GM23248 (cell line): ENCODE results near the gene PAN2. TPM values are rescaled to one million over a fixed set of nuclear protein-coding genes. Genes with fewer than 3 reads are reported as not detected.
"Not testable (repeated sequence)": the region's sequence is repeated elsewhere in the genome, so short reads cannot be mapped to it uniquely, and the experiment has no call there.

Experiments used
- DNase-seq: peaks from one replicate; pipeline ENCODE4 v3.0.0-alpha.2; 2015
- H2AFZ ChIP-seq: fragments of 200-600 bp; sonication (generic); 2 replicates; pipeline ENCODE4 v1.6.1; 2016; ENCODE audit warnings: antibody characterized with exemption
- H3F3A ChIP-seq: fragments of 200-600 bp; sonication (generic); 2 replicates; pipeline ENCODE4 v1.6.1; 2016; ENCODE audit warnings: mild to moderate bottlenecking, antibody characterized with exemption, mixed run types; ENCODE audit not compliant: insufficient read depth
- H3K27ac ChIP-seq: fragments of 200-600 bp; sonication (generic); 2 replicates; pipeline ENCODE4 v1.5.1; 2016; ENCODE audit warnings: mild to moderate bottlenecking
- H3K27me3 ChIP-seq: fragments of 200-600 bp; sonication (generic); replicated peaks from 2 replicates; pipeline ENCODE4 v1.6.1; 2016; ENCODE audit warnings: mild to moderate bottlenecking; ENCODE audit not compliant: insufficient read depth
- H3K36me3 ChIP-seq: fragments of 200-600 bp; sonication (generic); 2 replicates; pipeline ENCODE4 v1.6.1; 2016; ENCODE audit warnings: low read depth, mild to moderate bottlenecking
- H3K4me1 ChIP-seq: fragments of 200-600 bp; sonication (generic); 2 replicates; pipeline ENCODE4 v1.6.1; 2016; ENCODE audit warnings: mild to moderate bottlenecking; ENCODE audit not compliant: insufficient read depth
- H3K4me2 ChIP-seq: fragments of 200-600 bp; sonication (generic); one replicate; pipeline ENCODE4 v1.6.1; 2016; ENCODE audit warnings: mild to moderate bottlenecking; ENCODE audit not compliant: unreplicated experiment
- H3K4me3 ChIP-seq: fragments of 200-600 bp; sonication (generic); 2 replicates; pipeline ENCODE4 v1.5.1; 2016; ENCODE audit warnings: mild to moderate bottlenecking
- H3K79me2 ChIP-seq: fragments of 200-600 bp; sonication (generic); 2 replicates; pipeline ENCODE4 v1.6.1; 2016; ENCODE audit warnings: mild to moderate bottlenecking; ENCODE audit not compliant: insufficient read depth
- H3K9ac ChIP-seq: fragments of 200-600 bp; sonication (generic); 2 replicates; pipeline ENCODE4 v1.6.1; 2016; ENCODE audit warnings: mild to moderate bottlenecking
- H3K9me2 ChIP-seq: fragments of 200-600 bp; sonication (generic); 2 replicates; pipeline ENCODE4 v1.6.1; 2016; ENCODE audit warnings: mixed run types, mild to moderate bottlenecking, moderate library complexity; ENCODE audit not compliant: insufficient read depth
- H3K9me3 ChIP-seq: fragments of 200-600 bp; sonication (generic); one replicate; pipeline ENCODE4 v1.6.1; 2017; ENCODE audit warnings: low read depth
- H4K20me1 ChIP-seq: fragments of 200-600 bp; sonication (generic); 2 replicates; pipeline ENCODE4 v1.6.0; 2016; ENCODE audit not compliant: insufficient read depth
- EZH2 ChIP-seq: fragments of 200-600 bp; sonication (generic); IDR thresholded peaks from 2 replicates; pipeline ENCODE4 v1.6.1; 2018; ENCODE audit warnings: antibody characterized with exemption, mild to moderate bottlenecking; ENCODE audit not compliant: insufficient read depth, poor library complexity, severe bottlenecking
- EZH2phosphoT487 ChIP-seq: fragments of 200-600 bp; sonication (generic); IDR thresholded peaks from 2 replicates; pipeline ENCODE4 v1.6.1; 2018; ENCODE audit warnings: antibody characterized with exemption, moderate library complexity, mild to moderate bottlenecking, low read depth; ENCODE audit not compliant: insufficient read depth
- WGBS, 2 experiments: methylation state at CpG; one replicate each; pipeline ENCODE4 v1.1.6; 2015 to 2017; ENCODE audit warnings: low lambda C conversion rate in 2 of 2, low coverage in 1 of 2; ENCODE audit errors: missing lambda C conversion rate in 2 of 2; 5-methylcytosine and 5-hydroxymethylcytosine counted together
- in situ Hi-C: fragments of 300-500 bp; cut with MboI; formaldehyde crosslinking; loops from 2 replicates; pipeline ENCODE4 v1.15.0; 2020
- polyA plus RNA-seq: library from polyadenylated mRNA; unstranded; fragments of >200 nt; fragmentation: Nextera tagmentation; extraction: Ambion mirVana; gene quantifications from 2 replicates; pipeline ENCODE4 v1.2.1, GENCODE V29; 2016
- total RNA-seq: library from RNA; depleted of rRNA; stranded (reverse); fragments of >200 nt; shearing (Covaris generic); gene quantifications from 2 replicates; pipeline ENCODE4 v1.2.3, GENCODE V29; 2014

Gene PAN2
- total and polyA plus RNA-seq, 2 experiments from 2014 or later = 9.1 to 20.2 TPM

DNA sequence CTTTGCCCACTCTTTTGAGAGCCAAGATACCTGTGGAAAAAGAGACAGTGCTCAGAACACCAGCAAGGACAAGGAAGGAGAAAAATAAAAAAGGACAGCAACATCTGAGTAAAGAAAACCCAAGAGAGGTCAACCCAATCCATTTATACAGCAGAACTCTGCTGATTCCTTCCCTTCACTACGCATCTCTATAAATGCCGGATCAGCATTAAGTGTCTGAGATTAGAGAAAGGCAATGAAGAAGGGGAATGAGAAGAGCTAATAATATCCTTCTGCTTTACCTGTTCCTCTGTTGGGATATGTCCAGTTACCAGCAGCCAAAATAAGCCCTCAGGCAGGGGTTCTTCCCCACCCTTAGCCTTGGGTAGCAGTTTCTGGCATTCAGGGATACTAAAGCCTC lies 51.2 kb downstream of the PAN2 start:
- no peaks in the 10 kb centered on the region for H3K9me3 ChIP-seq
- 99 to 100% methylated on average over 2 of the region's 2 CpGs for WGBS, 2 experiments
- no peak overlapping the region for H3K4me2 ChIP-seq
- no peak overlapping the region for H3K27ac ChIP-seq
- H3K4me3 ChIP-seq = no peak overlapping the region
- H3K36me3 ChIP-seq = peaks cover 58% of the 10 kb centered on the region
- H3K79me2 ChIP-seq = peaks cover 15% of the 10 kb centered on the region
- H3K9ac ChIP-seq = no peak overlapping the region
- H3F3A ChIP-seq = no peaks in the 10 kb centered on the region
- H4K20me1 ChIP-seq = no peaks in the 10 kb centered on the region
- in situ Hi-C loops = no loop called here
- no peaks in the 10 kb centered on the region for H3K27me3 ChIP-seq
- DNase-seq = no peak
- no peaks in the 10 kb centered on the region for H3K4me1 ChIP-seq
- no peak overlapping the region for H2AFZ ChIP-seq
- H3K9me2 ChIP-seq = no peaks in the 10 kb centered on the region
- no peak for TF ChIP-seq EZH2phosphoT487
- TF ChIP-seq EZH2 = no peak

DNA sequence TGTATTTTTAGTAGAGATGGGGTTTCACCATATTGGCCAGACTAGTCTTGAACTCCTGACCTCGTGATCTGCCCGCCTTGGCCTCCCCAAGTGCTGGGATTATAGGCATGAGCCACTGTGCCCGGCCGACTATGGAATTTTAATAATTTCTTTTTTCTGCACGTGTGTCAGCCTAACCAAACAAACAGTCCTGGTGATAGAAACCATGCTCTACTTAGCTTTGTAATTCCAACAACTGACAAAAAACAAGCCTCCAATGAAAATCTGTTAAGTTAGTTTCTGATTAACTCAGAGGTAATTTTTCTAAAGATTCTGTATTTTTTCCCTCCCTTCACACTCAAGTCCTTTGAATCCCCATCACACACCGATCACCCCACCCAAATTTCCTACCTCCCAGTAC lies 51.8 kb downstream of the PAN2 start:
- no peaks in the 10 kb centered on the region for H3K9me3 ChIP-seq
- H3K27me3 ChIP-seq = no peaks in the 10 kb centered on the region
- H3F3A ChIP-seq = no peaks in the 10 kb centered on the region
- H3K4me3 ChIP-seq = no peak overlapping the region
- no peak overlapping the region for H3K9ac ChIP-seq
- WGBS, 2 experiments = 88 to 89% methylated on average over 6 of the region's 6 CpGs
- no peak overlapping the region for H3K4me2 ChIP-seq
- no peaks in the 10 kb centered on the region for H3K4me1 ChIP-seq
- in situ Hi-C loops = no loop called here
- DNase-seq = no peak
- peaks cover 60% of the 10 kb centered on the region for H3K36me3 ChIP-seq
- no peaks in the 10 kb centered on the region for H4K20me1 ChIP-seq
- H3K27ac ChIP-seq = no peak overlapping the region
- H3K9me2 ChIP-seq = no peaks in the 10 kb centered on the region
- TF ChIP-seq EZH2 (no peak), EZH2phosphoT487 (no peak)
- peaks cover 11% of the 10 kb centered on the region; the same call in 1 of the 2 replicates for H3K79me2 ChIP-seq
- no peak overlapping the region for H2AFZ ChIP-seq

GRCh38 chr12:56280849-56281248 lies 53.0 kb downstream of the PAN2 start:
- TF ChIP-seq EZH2phosphoT487 = no peak
- no peak for TF ChIP-seq EZH2
- H3K27me3 ChIP-seq = no peaks in the 10 kb centered on the region
- no peaks in the 10 kb centered on the region for H4K20me1 ChIP-seq
- in situ Hi-C loops = no loop called here
- H3K4me3 ChIP-seq = no peak overlapping the region
- no peak overlapping the region for H3K9ac ChIP-seq
- peaks cover 67% of the 10 kb centered on the region for H3K36me3 ChIP-seq
- H3F3A ChIP-seq = no peaks in the 10 kb centered on the region
- no peaks in the 10 kb centered on the region for H3K9me3 ChIP-seq
- no peak for DNase-seq
- H3K4me1 ChIP-seq = no peaks in the 10 kb centered on the region
- H3K27ac ChIP-seq = no peak overlapping the region
- H2AFZ ChIP-seq = no peak overlapping the region
- H3K4me2 ChIP-seq = no peak overlapping the region
- 0 out of 2 replicates have a peak, but pooled peaks cover 5% of the 10 kb centered on the region for H3K79me2 ChIP-seq
- no peaks in the 10 kb centered on the region for H3K9me2 ChIP-seq

GRCh38 chr12:56278905-56279304 lies 54.9 kb downstream of the PAN2 start:
- H3K9me2 ChIP-seq = no peaks in the 10 kb centered on the region
- no peak for DNase-seq
- H3K4me3 ChIP-seq = no peak overlapping the region
- no peak overlapping the region for H3K27ac ChIP-seq
- no peaks in the 10 kb centered on the region for H4K20me1 ChIP-seq
- no peaks in the 10 kb centered on the region for H3K4me1 ChIP-seq
- no peak for TF ChIP-seq EZH2
- TF ChIP-seq EZH2phosphoT487 = no peak
- WGBS, 2 experiments = 90 to 92% methylated on average over 3 of the region's 3 CpGs
- no peak overlapping the region for H3K4me2 ChIP-seq
- in situ Hi-C loops = no loop called here
- no peak overlapping the region for H3K9ac ChIP-seq
- H3F3A ChIP-seq = no peaks in the 10 kb centered on the region
- peaks cover 68% of the 10 kb centered on the region for H3K36me3 ChIP-seq
- H3K79me2 ChIP-seq = no peaks in the 10 kb centered on the region
- no peak overlapping the region for H2AFZ ChIP-seq
- H3K27me3 ChIP-seq = no peaks in the 10 kb centered on the region
- no peaks in the 10 kb centered on the region for H3K9me3 ChIP-seq

- Histone ChIP-seq H3K4me2 (no peak overlapping the region), H3K36me3 (peaks cover 53% of the 10 kb centered on the region), H4K20me1 (no peaks in the 10 kb centered on the region), H3K9me2 (no peaks in the 10 kb centered on the region), H2AFZ (no peak overlapping the region), H3K27me3 (no peaks in the 10 kb centered on the region), H3K9ac (no peak overlapping the region), H3K4me3 (no peak overlapping the region), H3F3A (peaks cover 26% of the 10 kb centered on the region), H3K79me2 (no peaks in the 10 kb centered on the region), H3K4me1 (no peaks in the 10 kb centered on the region), H3K27ac (no peak overlapping the region), H3K9me3 (no peaks in the 10 kb centered on the region)
- in situ Hi-C loops = no loop called here
- 98 to 100% methylated on average over 2 of the region's 2 CpGs for WGBS, 2 experiments
- no peak for DNase-seq
- no peak for TF ChIP-seq EZH2phosphoT487
- no peak for TF ChIP-seq EZH2
Observed at GRCh38 chr12:56274299-56274698, 59.5 kb downstream of the PAN2 start.

- H3K9me3 ChIP-seq, H3K79me2 ChIP-seq, H2AFZ ChIP-seq, H3K27ac ChIP-seq, H3K9ac ChIP-seq, H3K27me3 ChIP-seq, in situ Hi-C loops, H3K9me2 ChIP-seq, H4K20me1 ChIP-seq, H3K4me2 ChIP-seq, H3K4me3 ChIP-seq, H3K4me1 ChIP-seq, DNase-seq: not testable (repeated sequence)
- Histone ChIP-seq H3F3A (peaks cover 40% of the 10 kb centered on the region), H3K36me3 (peaks cover 35% of the 10 kb centered on the region)
- WGBS, 2 experiments = 64 to 74% methylated on average over 2 of the region's 2 CpGs
Observed at GRCh38 chr12:56272468-56272867, 61.3 kb downstream of the PAN2 start.
